Measurements from ENCODE around the gene ZYG11B. TPM values are rescaled to one million over a fixed set of nuclear protein-coding genes. Genes with fewer than 3 reads are reported as not detected.

ZYG11B gene
- total RNA-seq, 2 donors from 2014 or later: 33.1 to 35.1 TPM

Other genes starting within 250 kb of the ZYG11B start
- 10 to 100 TPM; 35.8 to 39.8 TPM for gene TUT4, start 173.4 kb upstream of the ZYG11B start, total RNA-seq
- 10 to 100 TPM in 1 of 2 donors, 1 to 10 TPM in 1; 8.1 to 12.1 TPM for gene GPX7, start 124.1 kb upstream of the ZYG11B start, total RNA-seq
- gene SHISAL2A, start 93.3 kb upstream of the ZYG11B start, total RNA-seq: under 1 TPM in 1 of 2 donors, not detected in 1; 0.14 TPM
- gene COA7, start 28.1 kb upstream of the ZYG11B start, total RNA-seq: 10 to 100 TPM; 13.7 to 14.1 TPM
- under 1 TPM in 1 of 2 donors, not detected in 1; 0.05 TPM for gene ZYG11A, start 116.3 kb downstream of the ZYG11B start, total RNA-seq
- 10 to 100 TPM; 55.4 to 75.1 TPM for gene ECHDC2, start 195.3 kb downstream of the ZYG11B start, total RNA-seq
- gene SCP2, start 200.8 kb downstream of the ZYG11B start, total RNA-seq: 100 to 1,000 TPM; 101 to 137 TPM

Measured in posterior vena cava (tissue), 2 donors.